ENCODE data around the gene C4orf17. TPM values are rescaled to one million over a fixed set of nuclear protein-coding genes. Genes with fewer than 3 reads are reported as not detected.
A peak's percentile ranks its signal among the peaks of the same experiment; 100 is the strongest.

The C4orf17 gene
- total and polyA plus RNA-seq, 4 experiments from 2014 or later = not detected

DNA sequence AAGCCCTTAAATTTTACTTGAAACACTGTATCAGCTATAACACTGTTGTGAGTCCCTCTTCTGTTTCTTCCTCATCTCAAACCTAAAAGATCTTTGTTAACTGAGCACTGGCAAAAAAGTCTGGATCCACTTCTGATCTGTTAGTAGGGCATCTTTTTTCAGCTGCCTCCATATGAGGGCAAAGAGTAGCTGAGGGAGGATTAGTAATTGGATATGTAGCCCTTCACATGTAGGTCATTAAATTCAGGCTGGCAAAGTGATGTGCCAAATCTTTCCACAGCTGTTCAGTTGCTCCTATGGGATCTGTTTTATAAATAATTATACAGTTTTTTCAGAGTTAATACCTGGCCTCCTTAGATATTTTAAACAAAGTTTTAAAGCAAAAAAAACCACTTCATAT is 54.1 kb downstream of the C4orf17 start:
- Histone ChIP-seq H3K27me3 (ENCODE audit: insufficient read depth, low read length) (no peaks in the 10 kb centered on the region), H3K4me3 (ENCODE audit: low read length in 2 of 2) (no peak overlapping the region), H3K4me1 (ENCODE audit: insufficient read depth, low read length) (peaks cover 10% of the 10 kb centered on the region), H3K27ac (ENCODE audit: low read depth, low read length) (no peak overlapping the region), H3K36me3 (ENCODE audit: insufficient read depth, low read length) (no peaks in the 10 kb centered on the region), H3K9me3 (ENCODE audit: control insufficient read depth in 1 of 2, low read length in 2 of 2) (no peaks in the 10 kb centered on the region)
- POLR2A ChIA-PET (ENCODE audit: partially characterized antibody) = interaction anchor here (2.1 to 2.7 kb wide), 3 partner anchors 57 to 381 kb away, joined by 12 to 33 read pairs (median 28); partner anchors contain the start of genes DNAJB14 and LAMTOR3
- CTCF ChIA-PET (ENCODE audit: partially characterized antibody) = interaction anchor here (1.0 to 4.1 kb wide), 4 partner anchors 244 to 382 kb away, joined by 3 to 37 read pairs (median 11); partner anchors contain the start of gene DNAJB14
- Mint-ChIP-seq H3K4me1 (peaks cover 13 to 24% (median 19%) of the 10 kb centered on the region in 4 donors), H3K27me3 (peaks cover 7 to 19% of the 10 kb centered on the region in 2 donors), H3K4me3 (peak overlapping the region in 3 of 8 donors; percentile 19 to 22 (median 20)), H3K9me3 (peaks cover 0 to 3% (median 0%) of the 10 kb centered on the region in 8 donors), H3K36me3 (peaks cover 0 to 7% of the 10 kb centered on the region in 2 donors), H3K27ac (peak overlapping the region in 3 of 7 donors; percentile 18 to 100 (median 58))
- DNase-seq = no peak
- intact Hi-C loops (cut with micrococcal nuclease) = loop anchor here (1.0 to 5.0 kb wide), 4 partner anchors 477 to 1303 kb away; partner anchors contain the start of genes ADH5, EIF4E and RAP1GDS1

DNA sequence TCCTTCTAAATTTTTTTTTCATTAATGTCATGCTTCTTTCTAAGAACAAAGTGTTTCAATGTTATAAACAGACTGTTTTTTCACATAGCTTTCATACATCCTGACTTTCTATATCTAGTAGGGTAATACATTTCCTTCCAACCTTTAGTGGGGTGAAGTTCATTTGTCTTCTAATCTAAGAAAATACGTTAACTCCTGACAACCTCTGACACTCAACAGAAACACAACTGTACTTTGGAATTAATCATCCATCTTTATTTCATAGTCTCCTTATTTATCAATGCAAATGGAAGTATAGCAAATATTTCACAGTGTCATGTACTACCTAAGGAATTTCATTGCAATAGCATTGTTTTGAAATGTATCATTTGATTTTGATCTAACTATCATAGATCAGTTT is 61.1 kb downstream of the C4orf17 start:
- POLR2A ChIA-PET (ENCODE audit: partially characterized antibody) = no interaction called here
- intact Hi-C loops (cut with micrococcal nuclease) = no loop called here

DNA sequence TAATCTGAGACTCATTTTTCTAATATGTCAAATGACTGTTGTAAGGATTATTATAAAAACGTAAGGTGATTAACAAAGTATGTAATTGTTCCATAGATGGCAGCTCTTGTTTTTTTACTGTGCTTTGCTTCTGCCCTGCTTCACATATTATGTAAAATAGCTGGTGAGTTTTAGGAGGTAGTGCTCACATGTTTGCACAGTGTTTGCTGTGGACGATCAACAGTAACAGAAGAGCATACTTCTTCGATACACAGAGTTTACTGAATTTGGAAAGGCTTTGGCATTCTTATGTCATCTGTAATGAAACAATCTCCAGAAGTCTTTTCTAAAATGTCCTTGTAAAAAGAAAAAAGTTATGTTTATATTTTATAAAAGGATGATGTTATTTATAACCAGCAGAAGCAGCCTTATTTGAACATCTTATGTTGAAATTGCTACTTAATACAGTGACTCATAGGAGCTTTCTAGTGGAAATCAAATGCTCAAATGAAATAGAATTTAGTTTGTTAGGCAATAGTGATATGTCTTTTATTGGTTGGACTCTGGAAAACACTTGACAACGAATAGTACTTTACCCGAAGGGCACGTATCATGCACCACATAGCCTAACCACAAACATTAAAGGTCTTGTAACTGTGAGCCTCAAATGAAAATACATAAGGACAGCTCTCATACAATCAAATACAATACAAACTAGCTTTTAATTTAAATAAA is 61.9 kb downstream of the C4orf17 start:
- Mint-ChIP-seq H3K9me3 (peaks cover 0 to 1% (median 0%) of the 10 kb centered on the region in 8 donors), H3K36me3 (no peaks in the 10 kb centered on the region), H3K4me1 (no peaks in the 10 kb centered on the region), H3K27ac (no peak overlapping the region), H3K4me3 (no peak overlapping the region), H3K27me3 (peaks cover 25 to 27% of the 10 kb centered on the region in 2 donors)
- Histone ChIP-seq H3K4me3 (ENCODE audit: low read length in 2 of 2) (no peak overlapping the region), H3K27ac (ENCODE audit: low read depth, low read length) (no peak overlapping the region), H3K36me3 (ENCODE audit: insufficient read depth, low read length) (no peaks in the 10 kb centered on the region), H3K9me3 (ENCODE audit: control insufficient read depth in 1 of 2, low read length in 2 of 2) (no peaks in the 10 kb centered on the region), H3K27me3 (ENCODE audit: insufficient read depth, low read length) (no peaks in the 10 kb centered on the region), H3K4me1 (ENCODE audit: insufficient read depth, low read length) (no peaks in the 10 kb centered on the region)
- CTCF ChIA-PET (ENCODE audit: partially characterized antibody) = no interaction called here
- no peak for DNase-seq
- POLR2A ChIA-PET (ENCODE audit: partially characterized antibody) = no interaction called here
- intact Hi-C loops (cut with micrococcal nuclease) = no loop called here

More for the DNA sequence above, 61.1 kb downstream of the C4orf17 start:
- no peaks in the 10 kb centered on the region for H3K36me3 ChIP-seq (ENCODE audit: insufficient read depth, low read length)
- Mint-ChIP-seq H3K4me3 (no peak overlapping the region), H3K9me3 (peaks cover 0 to 1% (median 0%) of the 10 kb centered on the region in 8 donors), H3K27ac (no peak overlapping the region), H3K27me3 (peaks cover 25 to 29% of the 10 kb centered on the region in 2 donors), H3K4me1 (no peaks in the 10 kb centered on the region), H3K36me3 (no peaks in the 10 kb centered on the region)
- no peaks in the 10 kb centered on the region for H3K27me3 ChIP-seq (ENCODE audit: insufficient read depth, low read length)
- H3K9me3 ChIP-seq (ENCODE audit: control insufficient read depth in 1 of 2, low read length in 2 of 2) = no peaks in the 10 kb centered on the region
- DNase-seq = no peak
- no peak overlapping the region for H3K27ac ChIP-seq (ENCODE audit: low read depth, low read length)
- no peak overlapping the region for H3K4me3 ChIP-seq (ENCODE audit: low read length in 2 of 2)
- no peaks in the 10 kb centered on the region for H3K4me1 ChIP-seq (ENCODE audit: insufficient read depth, low read length)
- CTCF ChIA-PET (ENCODE audit: partially characterized antibody) = no interaction called here

DNA sequence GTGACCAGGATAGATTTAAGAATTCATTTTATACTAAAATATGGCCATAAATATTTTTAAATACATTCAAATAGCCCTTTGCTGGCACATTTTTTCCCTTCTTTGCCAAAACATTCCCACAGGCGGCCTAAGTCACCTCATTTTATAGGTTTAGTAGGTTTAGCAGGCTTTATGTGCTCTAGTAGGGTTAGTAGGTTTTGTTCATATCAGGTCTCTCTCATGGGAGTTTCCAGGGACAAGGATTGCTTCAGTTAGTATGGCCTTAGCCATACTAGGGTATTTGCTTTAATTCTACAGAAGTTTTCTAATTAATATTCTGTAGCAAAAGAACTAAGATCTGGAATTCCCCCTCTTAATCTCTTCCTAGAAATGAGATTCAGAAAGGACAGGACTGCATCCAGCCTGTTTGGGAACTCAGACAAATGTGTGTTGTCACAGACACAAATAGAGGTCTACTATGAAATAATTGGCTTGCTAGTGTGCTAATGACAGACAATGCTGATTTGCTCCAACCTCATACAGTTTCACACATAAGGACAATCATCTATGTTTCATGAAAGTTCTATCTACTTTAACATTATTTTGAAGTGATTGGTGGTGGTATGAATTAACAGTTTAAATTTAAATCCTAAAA is 63.0 kb downstream of the C4orf17 start:
- H3K4me3 ChIP-seq (ENCODE audit: low read length in 2 of 2) = no peak overlapping the region
- intact Hi-C loops (cut with micrococcal nuclease) = no loop called here
- H3K27me3 ChIP-seq (ENCODE audit: insufficient read depth, low read length) = no peaks in the 10 kb centered on the region
- no peak overlapping the region for H3K27ac ChIP-seq (ENCODE audit: low read depth, low read length)
- H3K36me3 Mint-ChIP-seq = no peaks in the 10 kb centered on the region
- DNase-seq = no peak
- H3K36me3 ChIP-seq (ENCODE audit: insufficient read depth, low read length) = no peaks in the 10 kb centered on the region
- H3K4me1 ChIP-seq (ENCODE audit: insufficient read depth, low read length) = no peaks in the 10 kb centered on the region
- peaks cover 0 to 1% (median 0%) of the 10 kb centered on the region in 8 donors for H3K9me3 Mint-ChIP-seq
- POLR2A ChIA-PET (ENCODE audit: partially characterized antibody) = no interaction called here
- CTCF ChIA-PET (ENCODE audit: partially characterized antibody) = no interaction called here
- H3K4me3 Mint-ChIP-seq = no peak overlapping the region
- peaks cover 22 to 27% of the 10 kb centered on the region in 2 donors for H3K27me3 Mint-ChIP-seq
- H3K9me3 ChIP-seq (ENCODE audit: control insufficient read depth in 1 of 2, low read length in 2 of 2) = no peaks in the 10 kb centered on the region
- H3K4me1 Mint-ChIP-seq = no peaks in the 10 kb centered on the region
- H3K27ac Mint-ChIP-seq = no peak overlapping the region

DNA sequence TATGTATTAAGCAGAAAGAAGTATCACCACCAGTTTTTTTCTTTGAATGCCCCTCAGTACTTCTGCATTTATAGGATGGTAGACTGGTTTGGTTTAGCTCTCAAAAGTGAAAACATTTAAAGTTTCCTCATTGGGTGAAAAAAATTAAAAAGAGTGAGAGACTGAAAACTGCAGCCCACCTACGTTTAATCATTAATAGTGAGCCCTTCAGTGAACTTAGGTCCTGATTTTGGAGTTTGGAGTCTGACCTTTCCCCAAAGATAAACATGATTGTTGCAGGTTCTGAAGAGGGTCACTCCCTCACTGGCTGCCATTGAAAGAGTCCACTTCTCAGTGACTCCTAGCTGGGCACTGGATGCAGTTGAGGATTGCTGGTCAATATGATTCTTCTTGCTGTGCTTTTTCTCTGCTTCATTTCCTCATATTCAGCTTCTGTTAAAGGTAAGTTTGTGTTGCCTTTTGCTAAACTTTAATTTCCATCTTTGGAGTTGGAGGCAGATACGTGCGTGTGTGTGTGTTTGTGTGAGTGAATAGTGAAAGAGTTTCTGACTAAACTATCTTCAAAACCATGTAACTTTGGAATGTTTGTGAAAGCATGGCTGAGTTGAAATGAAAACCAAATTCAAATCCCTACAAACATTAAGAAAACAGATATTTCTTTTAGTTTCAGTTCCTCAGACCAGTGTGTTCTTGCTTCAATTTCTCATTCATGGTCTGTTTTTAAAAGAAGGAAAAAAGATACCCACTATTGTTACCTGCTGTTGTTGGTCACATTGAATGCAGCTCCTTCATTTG is 63.9 kb downstream of the C4orf17 start, which contains the start of gene MTTP:
Gene MTTP (plus strand): TSS at position 295 of the 795 bp plus-strand sequence. CDS start 86 bp downstream, at position 381.
- Mint-ChIP-seq H3K27ac (no peak within 1 kb of the TSS), H3K27me3 (peaks cover 27 to 31% of the 10 kb centered on the region in 2 donors)

DNA sequence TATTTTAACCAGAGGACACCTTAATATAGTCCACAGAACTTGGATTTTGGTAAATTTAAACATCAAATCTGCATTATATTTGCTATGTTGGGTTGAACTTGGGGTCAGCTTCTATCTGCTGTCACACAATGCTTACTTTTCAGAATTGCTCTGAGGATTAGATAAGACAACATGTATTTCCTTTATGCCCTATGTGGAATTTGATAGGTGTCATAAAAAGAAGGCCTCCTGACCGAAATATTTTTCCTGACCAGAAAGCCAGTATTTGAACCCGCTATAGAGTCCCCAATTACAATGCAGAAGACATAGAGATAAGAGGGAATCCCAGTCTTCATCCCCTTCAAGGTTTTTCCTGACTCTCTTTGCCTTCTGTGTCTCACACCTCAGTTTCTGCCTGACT is 67.9 kb downstream of the C4orf17 start:
- Histone ChIP-seq H3K36me3 (ENCODE audit: insufficient read depth, low read length) (no peaks in the 10 kb centered on the region), H3K27me3 (ENCODE audit: insufficient read depth, low read length) (no peaks in the 10 kb centered on the region), H3K4me3 (ENCODE audit: low read length in 2 of 2) (no peak overlapping the region), H3K9me3 (ENCODE audit: control insufficient read depth in 1 of 2, low read length in 2 of 2) (no peaks in the 10 kb centered on the region), H3K27ac (ENCODE audit: low read depth, low read length) (no peak overlapping the region), H3K4me1 (ENCODE audit: insufficient read depth, low read length) (no peaks in the 10 kb centered on the region)
- Mint-ChIP-seq H3K27ac (no peak overlapping the region), H3K4me3 (no peak overlapping the region), H3K9me3 (no peaks in the 10 kb centered on the region), H3K36me3 (no peaks in the 10 kb centered on the region), H3K27me3 (peaks cover 26 to 34% of the 10 kb centered on the region in 2 donors), H3K4me1 (no peaks in the 10 kb centered on the region)
- POLR2A ChIA-PET (ENCODE audit: partially characterized antibody) = no interaction called here
- intact Hi-C loops (cut with micrococcal nuclease) = no loop called here
- CTCF ChIA-PET (ENCODE audit: partially characterized antibody) = no interaction called here
- no peak for DNase-seq

More for the DNA sequence above, 63.9 kb downstream of the C4orf17 start, which contains the start of gene MTTP:
- Histone ChIP-seq H3K27ac (ENCODE audit: low read depth, low read length) (no peak within 1 kb of the TSS), H3K4me3 (ENCODE audit: low read length in 2 of 2) (no peak within 1 kb of the TSS), H3K4me1 (ENCODE audit: insufficient read depth, low read length) (no peaks in the 10 kb centered on the region), H3K36me3 (ENCODE audit: insufficient read depth, low read length) (no peaks in the 10 kb centered on the region), H3K27me3 (ENCODE audit: insufficient read depth, low read length) (no peaks in the 10 kb centered on the region), H3K9me3 (ENCODE audit: control insufficient read depth in 1 of 2, low read length in 2 of 2) (no peaks in the 10 kb centered on the region)
- Mint-ChIP-seq H3K4me1 (no peaks in the 10 kb centered on the region), H3K4me3 (no peak within 1 kb of the TSS), H3K36me3 (no peaks in the 10 kb centered on the region), H3K9me3 (peaks cover 0 to 1% (median 0%) of the 10 kb centered on the region in 8 donors)
- DNase-seq = no peak
- intact Hi-C loops (cut with micrococcal nuclease) = no loop called here
- ChIA-PET POLR2A (ENCODE audit: partially characterized antibody) (no interaction called here), CTCF (ENCODE audit: partially characterized antibody) (no interaction called here)

DNA sequence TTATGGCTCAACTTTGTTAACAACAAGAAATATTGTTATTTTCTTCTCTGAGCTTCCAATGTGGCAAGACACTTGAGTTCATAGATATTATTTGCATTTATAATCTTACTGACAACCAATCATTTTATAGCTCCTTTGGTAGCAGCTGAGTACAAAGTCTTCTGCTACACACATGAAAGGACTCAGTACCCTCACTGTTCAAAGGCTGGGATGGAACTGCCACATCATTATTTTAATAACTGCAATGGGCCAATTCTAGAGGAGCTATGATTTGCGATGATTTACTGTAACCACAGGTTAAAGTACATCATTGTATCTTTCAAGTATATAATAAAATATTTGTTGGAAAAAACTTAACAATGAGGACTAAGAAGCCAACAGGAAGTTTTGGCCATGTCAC is 74.7 kb downstream of the C4orf17 start:
- H3K4me1 Mint-ChIP-seq = no peaks in the 10 kb centered on the region
- Histone ChIP-seq H3K4me3 (ENCODE audit: low read length in 2 of 2) (no peak overlapping the region), H3K36me3 (ENCODE audit: insufficient read depth, low read length) (no peaks in the 10 kb centered on the region), H3K27ac (ENCODE audit: low read depth, low read length) (no peak overlapping the region), H3K4me1 (ENCODE audit: insufficient read depth, low read length) (no peaks in the 10 kb centered on the region), H3K27me3 (ENCODE audit: insufficient read depth, low read length) (no peaks in the 10 kb centered on the region), H3K9me3 (ENCODE audit: control insufficient read depth in 1 of 2, low read length in 2 of 2) (no peaks in the 10 kb centered on the region)
- ChIA-PET CTCF (ENCODE audit: partially characterized antibody) (no interaction called here), POLR2A (ENCODE audit: partially characterized antibody) (no interaction called here)
- no peak for DNase-seq
- H3K27me3 Mint-ChIP-seq = peaks cover 15 to 21% of the 10 kb centered on the region in 2 donors
- intact Hi-C loops (cut with micrococcal nuclease) = no loop called here
- H3K27ac Mint-ChIP-seq = no peak overlapping the region
- no peaks in the 10 kb centered on the region for H3K36me3 Mint-ChIP-seq
- H3K9me3 Mint-ChIP-seq = no peaks in the 10 kb centered on the region
- no peak overlapping the region for H3K4me3 Mint-ChIP-seq

Measured in CD4-positive, alpha-beta memory T cell (primary cell).